ENCODE results near the gene SELENBP1.
A peak's percentile ranks its signal among the peaks of the same experiment; 100 is the strongest.

SELENBP1 gene

DNA sequence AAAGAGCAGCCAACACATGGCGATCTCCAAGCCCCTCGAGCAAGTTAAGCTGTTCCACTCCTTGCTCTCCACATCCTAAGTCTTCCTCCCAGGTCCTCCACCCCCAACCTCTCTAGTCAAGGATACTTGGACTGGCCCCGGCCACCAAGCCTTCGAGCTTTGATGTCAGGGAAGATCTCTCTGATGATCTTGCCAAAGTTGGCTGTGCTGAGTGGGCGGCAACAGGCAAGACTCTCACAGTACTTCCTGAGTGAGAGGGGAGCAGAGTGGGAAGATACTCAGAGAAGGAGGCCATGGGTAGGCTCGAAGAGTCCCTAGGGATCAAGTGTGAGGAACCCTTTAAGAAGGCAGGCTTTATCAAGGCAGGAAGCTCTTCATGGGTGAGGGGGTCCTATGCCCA is 28.2 kb downstream of the SELENBP1 start:
- DNase-seq = no peak

DNA sequence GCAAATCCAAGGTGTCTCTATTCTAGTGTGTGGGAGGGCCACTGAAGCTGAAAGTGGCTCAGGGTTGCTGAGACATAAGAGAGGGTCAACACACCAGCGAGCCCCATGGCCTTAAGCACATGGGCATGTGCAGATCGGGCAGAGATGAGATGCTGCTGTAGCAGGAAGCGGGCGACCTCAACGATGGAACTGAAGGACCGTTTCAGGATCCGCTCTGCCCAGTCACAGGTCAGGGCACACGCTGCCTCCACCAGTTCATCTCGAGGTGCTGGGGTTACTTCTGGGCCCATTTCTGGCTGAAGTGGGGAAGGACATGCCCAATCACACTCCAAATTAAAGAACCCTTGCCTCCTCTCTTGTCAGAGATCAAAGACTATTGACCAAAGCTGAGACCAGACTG is 28.9 kb downstream of the SELENBP1 start:
- DNase-seq = no peak

DNA sequence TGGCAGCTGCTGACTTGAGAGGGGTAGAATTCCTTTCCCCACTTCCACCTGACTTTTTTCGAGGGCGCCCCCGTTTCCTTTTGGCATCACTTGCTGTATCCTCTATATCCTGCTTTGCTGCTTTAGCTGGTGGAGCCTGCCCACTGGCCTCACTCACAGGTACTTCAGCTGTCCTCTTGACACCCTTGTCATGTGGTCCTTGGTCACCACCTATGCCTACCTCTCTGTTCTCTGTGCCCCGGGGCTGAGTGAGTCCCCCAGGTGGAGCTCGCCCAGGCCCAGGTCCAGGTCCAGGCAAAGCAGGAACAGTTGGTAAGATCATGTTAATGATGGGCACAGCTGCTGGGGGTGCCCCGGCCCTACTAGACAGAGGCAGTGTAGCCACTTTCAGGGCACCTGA is 29.9 kb downstream of the SELENBP1 start:
- no peak for DNase-seq

DNA sequence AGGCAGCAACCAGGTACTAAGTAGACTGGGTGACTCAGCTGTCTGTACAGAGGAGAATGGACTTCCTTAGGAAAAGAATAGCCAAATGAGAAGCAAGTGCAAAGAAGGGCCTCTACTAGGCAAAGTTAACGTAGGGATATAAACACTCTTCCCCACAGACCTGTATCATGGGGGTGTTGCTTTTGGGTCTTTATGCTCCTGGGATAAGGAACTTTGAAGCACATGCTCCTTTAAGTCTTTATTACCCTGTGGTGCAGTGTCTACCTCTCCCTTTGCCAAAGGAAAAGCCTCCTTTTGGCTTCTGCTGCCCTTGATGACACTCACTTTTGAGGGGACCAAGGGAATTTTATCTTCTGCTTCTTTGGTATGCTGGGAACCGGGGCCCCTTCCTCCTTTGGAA is 30.5 kb downstream of the SELENBP1 start:
- no peak for DNase-seq

DNA sequence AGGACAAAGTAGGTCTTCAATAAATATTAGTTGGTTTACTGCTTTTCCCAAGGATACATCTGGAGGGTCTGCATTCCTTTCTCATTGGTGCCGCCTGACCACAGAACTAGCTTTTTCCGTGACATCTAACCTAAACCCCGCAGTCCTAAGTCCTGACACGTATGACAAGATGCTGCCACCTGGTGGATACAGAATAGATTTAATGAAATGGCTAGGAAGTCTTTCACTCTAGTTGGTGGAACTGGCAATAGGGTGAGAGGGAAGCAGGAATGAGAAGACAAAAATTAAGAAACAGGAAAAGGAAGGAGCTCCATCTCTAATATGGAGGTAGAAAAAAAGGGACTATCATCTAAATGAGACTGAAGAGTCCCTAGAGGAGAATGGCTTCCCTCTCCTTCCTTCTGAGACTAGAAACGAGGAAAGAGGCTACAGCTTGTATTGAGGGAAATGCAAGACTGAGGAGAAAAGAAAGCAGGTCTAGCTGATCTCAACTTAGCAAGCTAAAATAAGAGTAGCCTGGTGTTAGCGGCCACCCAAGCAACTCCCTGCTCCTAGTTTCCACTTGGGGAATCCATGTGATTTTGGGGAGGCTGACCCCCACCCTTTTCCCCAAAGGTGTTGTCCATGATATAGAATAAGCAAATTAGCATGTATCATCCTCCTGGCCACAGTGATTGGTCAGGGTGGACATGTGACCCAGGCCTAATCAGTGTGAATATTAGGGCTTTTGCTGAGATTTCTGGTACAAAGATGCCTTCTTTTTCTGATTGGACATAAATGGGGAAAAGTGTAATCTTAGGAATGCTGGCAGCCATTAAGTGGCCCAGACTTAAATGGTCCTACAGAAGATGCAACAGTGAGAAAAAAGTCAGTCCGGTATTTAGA is 31.4 kb downstream of the SELENBP1 start:
- peak in 42 of 58 donors; percentile 2 to 85 (median 26) for DNase-seq

DNA sequence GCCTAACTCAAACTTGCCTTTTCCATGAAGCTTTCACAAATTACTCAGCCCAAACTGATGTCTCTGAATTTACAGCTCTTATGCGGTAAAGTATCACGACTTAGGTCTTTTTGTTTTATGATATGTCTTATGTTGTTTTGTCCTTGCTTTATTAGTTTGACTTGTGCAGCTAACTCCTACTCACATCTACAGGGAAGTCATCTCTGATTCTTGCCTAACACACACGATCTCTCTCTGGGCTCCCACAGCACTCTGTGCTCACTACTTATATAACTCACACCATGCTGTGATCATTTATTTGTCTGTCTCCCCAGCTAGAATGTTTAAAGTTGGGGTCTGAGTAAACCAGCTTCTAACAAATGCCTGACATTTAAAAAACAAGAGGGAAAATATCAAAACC is 35.9 kb downstream of the SELENBP1 start:
- DNase-seq = no peak

DNA sequence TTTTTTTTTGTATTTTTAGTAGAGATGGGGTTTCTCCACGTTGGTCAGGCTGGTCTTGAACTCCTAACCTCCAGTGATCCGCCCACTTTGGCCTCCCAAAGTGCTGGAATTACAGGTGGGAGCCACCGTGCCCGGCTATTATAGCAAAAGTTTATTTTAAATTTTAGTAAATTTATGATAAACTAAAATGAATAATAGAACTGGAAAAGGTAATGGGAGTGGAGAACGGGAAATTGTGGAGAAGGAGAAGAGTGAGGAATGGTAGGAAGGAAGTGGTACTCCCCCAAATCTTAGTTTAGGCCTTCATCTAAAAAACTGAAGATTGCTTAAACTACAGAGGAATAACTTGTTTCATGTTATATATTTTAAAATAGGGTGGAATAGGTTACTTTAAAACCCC is 37.7 kb downstream of the SELENBP1 start:
- no peak for DNase-seq

DNA sequence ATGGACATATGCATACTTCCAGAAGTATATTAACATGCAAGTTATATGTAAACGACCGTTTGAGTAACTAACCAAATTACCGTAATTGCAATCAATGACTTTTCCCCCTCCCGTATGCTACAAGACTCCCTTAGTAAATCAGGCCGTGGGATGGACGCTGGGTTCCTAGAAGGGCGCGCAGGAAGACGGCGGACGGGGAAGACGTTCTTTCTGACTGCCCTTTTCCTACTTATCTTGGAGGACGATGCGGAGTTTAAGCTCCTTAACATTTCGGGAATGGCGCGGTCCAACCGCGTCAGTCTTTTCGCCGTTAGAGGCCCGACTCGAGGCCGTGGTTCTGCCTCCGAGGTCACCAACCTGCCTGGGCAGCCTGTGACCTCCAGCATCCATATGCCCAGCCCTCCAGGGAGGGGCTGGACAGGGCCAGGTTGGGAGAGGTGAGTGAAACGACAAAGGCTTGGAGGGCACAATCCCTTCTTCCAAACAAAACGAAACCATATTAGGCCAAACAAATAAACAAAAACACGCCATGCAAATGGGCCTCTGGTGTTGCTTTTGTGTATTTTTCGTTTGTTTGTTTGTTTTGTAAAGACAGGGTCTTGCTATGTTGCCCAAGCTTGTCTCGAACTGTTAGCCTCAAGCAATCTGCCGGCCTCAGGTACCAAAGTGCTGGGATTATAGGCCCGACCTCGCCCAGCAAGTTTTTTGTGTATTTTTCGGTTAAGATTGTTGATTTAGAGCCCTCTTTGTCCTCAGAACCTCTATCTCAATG is 44.4 kb downstream of the SELENBP1 start:
- DNase-seq = peak in 15 of 58 donors; percentile 22 to 55 (median 38)

DNA sequence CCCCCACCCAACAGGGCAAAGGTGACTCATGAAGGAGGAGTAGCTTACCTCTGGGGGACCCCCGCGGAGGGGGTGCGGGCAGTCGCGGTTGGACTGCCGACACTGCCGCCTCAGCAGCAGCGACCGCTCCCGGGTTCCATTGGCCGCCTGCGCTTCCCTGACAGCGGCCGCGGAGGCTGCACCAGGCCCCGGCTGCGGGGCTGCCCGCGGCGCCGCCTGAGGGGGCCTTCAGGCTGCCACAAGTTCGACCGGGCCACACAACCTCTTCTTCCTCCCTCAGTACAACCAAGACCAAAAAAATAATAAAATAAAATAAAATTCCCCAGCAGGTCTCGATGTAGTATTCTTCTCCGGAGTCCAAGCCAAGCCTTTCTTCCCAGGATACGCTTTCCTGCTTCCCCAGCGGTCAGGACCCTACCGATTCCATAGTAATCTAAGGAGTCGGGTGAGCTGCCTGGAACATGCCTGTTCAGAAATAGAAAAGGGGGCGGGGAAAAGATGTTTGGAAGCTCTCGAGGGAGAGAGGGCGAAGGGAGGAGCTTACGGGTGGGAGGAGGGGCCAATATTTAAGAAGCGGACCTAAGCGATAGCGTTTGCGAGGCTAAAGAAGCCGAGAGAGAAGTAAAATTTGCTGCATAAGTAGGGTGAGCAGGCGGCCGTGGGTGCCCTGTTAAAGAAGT is 45.1 kb downstream of the SELENBP1 start, which contains the start of gene PI4KB:
Gene PI4KB, minus strand, starts transcription at position 194 of the 680 bp plus-strand sequence. CDS start 10,935 bp downstream, outside the sequence.
- peak; percentile 49 to 97 (median 86) for DNase-seq

DNA sequence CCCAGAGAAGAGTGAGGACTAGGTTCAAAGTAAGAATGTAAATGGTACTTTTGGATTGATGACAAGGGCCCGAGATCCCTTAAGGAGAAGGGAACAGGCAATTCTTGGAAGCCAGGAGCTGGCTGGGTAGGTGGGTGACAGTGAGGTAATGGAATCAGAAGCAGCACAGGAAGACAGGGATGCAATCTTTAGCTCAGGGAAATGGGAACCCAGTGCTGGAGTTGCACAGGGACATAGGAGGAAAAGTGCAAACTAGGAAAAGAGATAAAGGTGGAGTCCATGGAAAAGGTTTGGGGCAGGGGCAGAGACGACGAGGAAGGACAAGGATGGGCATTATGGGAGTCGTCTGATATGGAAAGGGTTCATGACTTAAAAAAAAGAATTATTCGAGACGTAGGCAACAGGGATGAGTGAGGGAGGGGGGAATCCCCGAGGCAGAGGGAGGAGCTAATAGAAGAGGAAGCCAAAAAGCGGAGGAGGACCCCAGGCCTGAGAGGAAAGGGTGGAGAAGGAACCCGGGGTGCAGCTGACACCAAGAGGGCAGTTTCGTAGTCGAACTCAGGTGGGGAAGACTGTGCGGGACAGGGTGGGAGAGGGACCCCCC is 45.8 kb downstream of the SELENBP1 start:
- peak in 22 of 58 donors; percentile 13 to 73 (median 46) for DNase-seq

DNA sequence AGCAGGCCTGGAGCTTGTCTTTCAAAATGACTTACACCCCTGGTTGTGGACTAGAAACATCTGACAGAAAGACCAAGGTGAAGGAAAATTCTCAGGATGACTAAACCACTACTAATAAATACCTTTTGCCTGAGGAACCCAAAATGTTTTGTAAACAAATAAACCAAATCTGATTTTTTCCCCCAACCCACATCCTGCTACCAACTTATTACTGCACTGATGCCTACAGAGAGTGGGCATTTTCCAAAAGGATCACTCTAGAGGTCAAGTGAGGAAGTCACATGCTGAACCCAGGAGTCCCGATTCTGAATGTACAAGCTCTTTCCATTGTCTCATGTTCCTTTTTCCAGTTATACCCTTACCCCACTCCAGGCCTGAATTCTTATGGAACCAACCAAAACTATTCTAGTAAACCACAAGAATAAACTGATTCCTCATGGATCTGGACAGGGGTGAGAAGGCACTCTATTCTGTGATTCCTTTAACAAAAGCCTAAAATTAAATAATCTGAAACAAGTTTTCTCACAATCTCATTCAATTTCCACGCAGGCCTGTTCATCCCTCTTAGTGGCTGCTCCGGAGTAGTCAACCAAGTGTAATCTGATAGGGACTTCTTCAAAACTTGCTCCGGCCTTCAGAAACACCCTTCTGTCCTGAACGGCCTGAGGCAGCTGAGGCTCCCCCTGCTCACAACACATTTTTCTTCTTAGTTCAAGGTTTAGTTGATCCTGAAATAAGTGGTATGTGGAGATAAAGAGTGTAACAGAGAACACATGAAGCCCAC is 46.7 kb downstream of the SELENBP1 start:
- DNase-seq = no peak

DNA sequence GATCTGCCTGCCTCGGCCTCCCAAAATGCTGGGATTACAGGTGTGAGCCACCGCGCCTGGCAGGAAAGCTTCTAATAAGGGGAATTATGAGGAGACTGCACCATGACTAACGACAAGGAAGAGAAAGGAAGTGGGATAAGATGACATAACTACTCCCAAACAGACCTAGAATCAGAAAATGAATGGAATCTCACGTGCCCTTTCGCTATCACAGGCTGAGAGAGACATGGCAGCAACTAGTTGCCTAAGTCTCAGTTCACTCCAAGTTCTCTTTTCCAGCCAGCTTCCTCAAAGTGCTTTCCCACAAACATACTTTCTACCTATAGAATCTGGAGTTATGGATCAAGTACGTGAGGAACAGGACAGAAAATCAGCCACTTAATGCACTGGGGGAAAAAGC is 47.3 kb downstream of the SELENBP1 start:
- DNase-seq = no peak

DNA sequence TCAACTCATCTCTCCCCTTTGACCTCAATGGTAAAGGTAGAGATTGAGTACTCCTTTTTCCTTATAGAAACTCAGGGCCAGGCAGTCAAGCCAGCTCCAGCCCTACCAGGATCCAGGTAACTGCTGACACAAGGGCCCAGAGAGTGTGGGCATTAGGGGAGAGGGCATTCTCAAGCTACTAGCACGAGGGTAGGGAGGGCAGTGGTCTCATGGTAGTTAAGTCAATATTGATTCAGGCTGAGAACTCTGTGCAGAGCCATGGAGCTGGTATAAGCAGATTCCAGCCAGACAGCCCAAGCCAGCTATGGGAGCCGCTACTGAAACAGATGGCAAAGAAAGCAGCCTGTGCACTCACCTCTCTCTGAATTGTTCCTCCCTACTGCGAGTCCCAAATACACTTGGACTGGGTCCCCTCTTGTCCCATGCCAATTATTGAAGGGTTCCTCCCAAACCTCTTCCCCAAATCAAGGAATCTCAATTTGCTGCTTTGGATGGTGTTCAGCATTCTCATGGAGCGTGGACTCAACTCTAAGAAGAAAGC is 48.0 kb downstream of the SELENBP1 start:
- DNase-seq = no peak

DNA sequence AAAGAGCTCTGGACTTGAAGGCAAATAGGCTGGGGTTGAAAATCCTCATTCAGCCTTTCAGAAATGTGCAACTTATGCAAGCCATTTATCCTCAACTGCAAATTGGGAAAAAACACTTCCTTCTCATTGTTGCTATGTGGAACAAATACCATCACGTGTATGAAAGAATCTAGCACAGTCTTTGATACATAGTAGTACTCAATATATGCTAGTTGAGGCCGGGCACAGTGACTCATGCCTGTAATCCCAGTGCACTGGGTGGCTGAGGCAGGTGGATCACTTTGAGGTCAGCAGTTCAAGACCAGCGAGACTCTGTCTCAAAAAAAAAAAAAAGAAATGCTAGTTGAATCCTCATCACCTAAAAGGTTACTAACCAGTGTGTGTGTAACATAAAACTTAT is 53.5 kb downstream of the SELENBP1 start:
- DNase-seq = no peak

DNA sequence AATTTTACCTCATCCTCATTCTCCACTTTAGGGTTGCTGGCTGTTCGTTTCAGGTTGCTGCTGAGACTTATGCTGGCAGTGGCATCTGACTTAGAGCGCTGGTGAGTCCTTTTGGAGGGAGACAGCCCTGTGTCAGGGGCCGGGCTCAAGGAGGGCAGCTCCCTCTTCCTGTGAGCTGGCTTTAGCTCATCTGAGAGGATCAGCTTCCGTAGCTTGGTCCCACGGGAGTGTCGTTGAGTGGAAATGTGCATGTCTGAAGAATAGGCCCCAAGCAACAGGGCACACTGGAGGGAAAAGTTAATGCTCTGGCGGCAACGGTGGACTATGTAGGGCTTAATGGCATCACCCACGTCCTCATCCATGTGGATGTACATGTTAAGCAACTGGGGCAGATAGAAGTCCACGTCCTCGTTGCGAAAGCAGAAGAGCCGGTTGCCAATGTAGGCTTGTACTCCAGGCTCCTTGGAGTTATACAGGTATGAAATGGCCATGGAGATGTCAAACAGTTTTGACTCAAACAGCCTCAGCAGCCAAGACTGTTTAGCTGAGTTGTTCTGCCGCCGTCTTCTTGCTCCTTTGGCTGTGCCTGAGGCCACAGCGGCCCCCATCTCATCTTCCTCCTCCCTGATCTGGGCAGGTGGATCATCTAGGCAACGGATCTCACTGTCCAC is 56.8 kb downstream of the SELENBP1 start:
- DNase-seq = no peak
